Measurements from ENCODE around the gene SIGLEC1. TPM values are rescaled to one million over a fixed set of nuclear protein-coding genes. Genes with fewer than 3 reads are reported as not detected.

The SIGLEC1 gene
- total and polyA plus RNA-seq, 2 experiments from 2014 or later = not detected

DNA sequence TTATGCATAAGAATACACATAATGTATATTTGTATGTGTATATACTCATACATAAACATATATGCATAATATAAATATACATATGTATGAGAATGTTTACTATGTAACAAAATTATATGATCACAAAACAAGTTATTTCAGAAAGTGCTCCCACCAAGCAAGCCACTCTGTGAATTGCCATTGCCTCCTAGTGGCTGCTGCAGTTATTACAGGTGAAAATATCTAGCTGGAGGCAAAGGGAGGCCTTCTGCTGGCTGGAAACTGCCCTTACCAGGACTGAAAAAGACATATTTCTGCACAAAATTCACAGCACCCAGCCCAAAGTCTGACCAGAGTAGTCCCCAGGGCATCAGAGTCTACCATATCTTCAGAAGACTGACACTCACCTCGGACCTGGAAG lies 16.2 kb downstream of the SIGLEC1 start (continued):
- TF ChIP-seq, protein P1, sequence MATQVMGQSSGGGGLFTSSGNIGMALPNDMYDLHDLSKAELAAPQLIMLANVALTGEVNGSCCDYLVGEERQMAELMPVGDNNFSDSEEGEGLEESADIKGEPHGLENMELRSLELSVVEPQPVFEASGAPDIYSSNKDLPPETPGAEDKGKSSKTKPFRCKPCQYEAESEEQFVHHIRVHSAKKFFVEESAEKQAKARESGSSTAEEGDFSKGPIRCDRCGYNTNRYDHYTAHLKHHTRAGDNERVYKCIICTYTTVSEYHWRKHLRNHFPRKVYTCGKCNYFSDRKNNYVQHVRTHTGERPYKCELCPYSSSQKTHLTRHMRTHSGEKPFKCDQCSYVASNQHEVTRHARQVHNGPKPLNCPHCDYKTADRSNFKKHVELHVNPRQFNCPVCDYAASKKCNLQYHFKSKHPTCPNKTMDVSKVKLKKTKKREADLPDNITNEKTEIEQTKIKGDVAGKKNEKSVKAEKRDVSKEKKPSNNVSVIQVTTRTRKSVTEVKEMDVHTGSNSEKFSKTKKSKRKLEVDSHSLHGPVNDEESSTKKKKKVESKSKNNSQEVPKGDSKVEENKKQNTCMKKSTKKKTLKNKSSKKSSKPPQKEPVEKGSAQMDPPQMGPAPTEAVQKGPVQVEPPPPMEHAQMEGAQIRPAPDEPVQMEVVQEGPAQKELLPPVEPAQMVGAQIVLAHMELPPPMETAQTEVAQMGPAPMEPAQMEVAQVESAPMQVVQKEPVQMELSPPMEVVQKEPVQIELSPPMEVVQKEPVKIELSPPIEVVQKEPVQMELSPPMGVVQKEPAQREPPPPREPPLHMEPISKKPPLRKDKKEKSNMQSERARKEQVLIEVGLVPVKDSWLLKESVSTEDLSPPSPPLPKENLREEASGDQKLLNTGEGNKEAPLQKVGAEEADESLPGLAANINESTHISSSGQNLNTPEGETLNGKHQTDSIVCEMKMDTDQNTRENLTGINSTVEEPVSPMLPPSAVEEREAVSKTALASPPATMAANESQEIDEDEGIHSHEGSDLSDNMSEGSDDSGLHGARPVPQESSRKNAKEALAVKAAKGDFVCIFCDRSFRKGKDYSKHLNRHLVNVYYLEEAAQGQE (IDR thresholded peaks at IDR 0.05; ENCODE audit: unreplicated experiment) = no peak
- TF ChIP-seq JUNB (IDR thresholded peaks at IDR 0.05; ENCODE audit: unreplicated experiment) = no peak
- TF ChIP-seq STAT1 (IDR thresholded peaks at IDR 0.05; ENCODE audit: unreplicated experiment) = no peak

DNA sequence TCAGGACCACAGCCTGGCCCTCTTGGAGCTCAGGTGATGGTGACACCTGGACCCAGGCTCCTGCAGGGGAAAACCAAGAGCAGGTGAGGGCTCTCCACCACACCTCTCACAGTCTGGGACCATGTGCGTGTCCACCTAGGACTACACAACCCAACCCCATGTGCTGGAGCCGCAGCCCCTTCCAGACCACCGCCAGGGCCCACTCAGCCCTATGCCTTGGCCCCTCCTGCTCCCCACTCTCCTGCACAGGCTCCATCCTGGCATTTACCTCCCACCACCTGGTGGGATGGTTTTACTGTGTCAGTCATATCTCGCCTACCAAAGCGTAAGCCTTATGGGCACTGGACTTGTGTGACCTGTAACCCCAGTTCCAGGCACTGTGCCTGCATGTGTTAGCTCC lies 17.5 kb downstream of the SIGLEC1 start:
- H3K79me2 ChIP-seq (replicated peaks; ENCODE audit: insufficient read depth) = no peaks in the 10 kb centered on the region
- no peaks in the 10 kb centered on the region for H3F3A ChIP-seq (replicated peaks; ENCODE audit: low read depth)
- no peak overlapping the region for H3K27ac ChIP-seq (ENCODE audit: low read depth)
- no peaks in the 10 kb centered on the region for H3K9me2 ChIP-seq (ENCODE audit: insufficient read depth)
- H3K27ac Mint-ChIP-seq = no peak overlapping the region
- no peaks in the 10 kb centered on the region for H3K4me1 Mint-ChIP-seq
- H3K9me3 Mint-ChIP-seq = peaks cover 3% of the 10 kb centered on the region; the same call in 1 of the 3 replicates
- H3K4me3 ChIP-seq = no peak overlapping the region
- H3K27me3 Mint-ChIP-seq (ENCODE audit: insufficient read depth, low read depth, poor library complexity) = peaks cover 7% of the 10 kb centered on the region
- no peak for DNase-seq (ENCODE audit: low spot score)
- H2AFZ ChIP-seq = no peak overlapping the region
- no peak overlapping the region for H3K4me2 ChIP-seq
- no peaks in the 10 kb centered on the region for H3K36me3 ChIP-seq (ENCODE audit: insufficient read depth)
- no peaks in the 10 kb centered on the region for H3K27me3 ChIP-seq (ENCODE audit: insufficient read depth)
- H3K4me3 Mint-ChIP-seq = no peak overlapping the region
- H3K36me3 Mint-ChIP-seq (ENCODE audit: low read depth) = no peaks in the 10 kb centered on the region; the same call in 2 of the 3 replicates
- no peaks in the 10 kb centered on the region for H3K4me1 ChIP-seq (ENCODE audit: insufficient read depth)
- H4K20me1 ChIP-seq (replicated peaks; ENCODE audit: insufficient read depth) = no peaks in the 10 kb centered on the region
- ATAC-seq = no peak
- TF ChIP-seq STAT1 (IDR thresholded peaks at IDR 0.05; ENCODE audit: unreplicated experiment) = no peak
- TF ChIP-seq, protein P2, sequence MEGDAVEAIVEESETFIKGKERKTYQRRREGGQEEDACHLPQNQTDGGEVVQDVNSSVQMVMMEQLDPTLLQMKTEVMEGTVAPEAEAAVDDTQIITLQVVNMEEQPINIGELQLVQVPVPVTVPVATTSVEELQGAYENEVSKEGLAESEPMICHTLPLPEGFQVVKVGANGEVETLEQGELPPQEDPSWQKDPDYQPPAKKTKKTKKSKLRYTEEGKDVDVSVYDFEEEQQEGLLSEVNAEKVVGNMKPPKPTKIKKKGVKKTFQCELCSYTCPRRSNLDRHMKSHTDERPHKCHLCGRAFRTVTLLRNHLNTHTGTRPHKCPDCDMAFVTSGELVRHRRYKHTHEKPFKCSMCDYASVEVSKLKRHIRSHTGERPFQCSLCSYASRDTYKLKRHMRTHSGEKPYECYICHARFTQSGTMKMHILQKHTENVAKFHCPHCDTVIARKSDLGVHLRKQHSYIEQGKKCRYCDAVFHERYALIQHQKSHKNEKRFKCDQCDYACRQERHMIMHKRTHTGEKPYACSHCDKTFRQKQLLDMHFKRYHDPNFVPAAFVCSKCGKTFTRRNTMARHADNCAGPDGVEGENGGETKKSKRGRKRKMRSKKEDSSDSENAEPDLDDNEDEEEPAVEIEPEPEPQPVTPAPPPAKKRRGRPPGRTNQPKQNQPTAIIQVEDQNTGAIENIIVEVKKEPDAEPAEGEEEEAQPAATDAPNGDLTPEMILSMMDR (conservative IDR thresholded peaks at IDR 0.05; ENCODE audit: low read depth in 2 of 2) = no peak
- no peak for TF ChIP-seq EZH2phosphoT487 (IDR thresholded peaks at IDR 0.05; ENCODE audit: unreplicated experiment)
- no peak for TF ChIP-seq ZNF331 (CRISPR knock-in tag; IDR thresholded peaks at IDR 0.05; ENCODE audit: low read depth)
- TF ChIP-seq, protein P1 (IDR thresholded peaks at IDR 0.05; ENCODE audit: unreplicated experiment) = no peak
- TF ChIP-seq, protein P3, sequence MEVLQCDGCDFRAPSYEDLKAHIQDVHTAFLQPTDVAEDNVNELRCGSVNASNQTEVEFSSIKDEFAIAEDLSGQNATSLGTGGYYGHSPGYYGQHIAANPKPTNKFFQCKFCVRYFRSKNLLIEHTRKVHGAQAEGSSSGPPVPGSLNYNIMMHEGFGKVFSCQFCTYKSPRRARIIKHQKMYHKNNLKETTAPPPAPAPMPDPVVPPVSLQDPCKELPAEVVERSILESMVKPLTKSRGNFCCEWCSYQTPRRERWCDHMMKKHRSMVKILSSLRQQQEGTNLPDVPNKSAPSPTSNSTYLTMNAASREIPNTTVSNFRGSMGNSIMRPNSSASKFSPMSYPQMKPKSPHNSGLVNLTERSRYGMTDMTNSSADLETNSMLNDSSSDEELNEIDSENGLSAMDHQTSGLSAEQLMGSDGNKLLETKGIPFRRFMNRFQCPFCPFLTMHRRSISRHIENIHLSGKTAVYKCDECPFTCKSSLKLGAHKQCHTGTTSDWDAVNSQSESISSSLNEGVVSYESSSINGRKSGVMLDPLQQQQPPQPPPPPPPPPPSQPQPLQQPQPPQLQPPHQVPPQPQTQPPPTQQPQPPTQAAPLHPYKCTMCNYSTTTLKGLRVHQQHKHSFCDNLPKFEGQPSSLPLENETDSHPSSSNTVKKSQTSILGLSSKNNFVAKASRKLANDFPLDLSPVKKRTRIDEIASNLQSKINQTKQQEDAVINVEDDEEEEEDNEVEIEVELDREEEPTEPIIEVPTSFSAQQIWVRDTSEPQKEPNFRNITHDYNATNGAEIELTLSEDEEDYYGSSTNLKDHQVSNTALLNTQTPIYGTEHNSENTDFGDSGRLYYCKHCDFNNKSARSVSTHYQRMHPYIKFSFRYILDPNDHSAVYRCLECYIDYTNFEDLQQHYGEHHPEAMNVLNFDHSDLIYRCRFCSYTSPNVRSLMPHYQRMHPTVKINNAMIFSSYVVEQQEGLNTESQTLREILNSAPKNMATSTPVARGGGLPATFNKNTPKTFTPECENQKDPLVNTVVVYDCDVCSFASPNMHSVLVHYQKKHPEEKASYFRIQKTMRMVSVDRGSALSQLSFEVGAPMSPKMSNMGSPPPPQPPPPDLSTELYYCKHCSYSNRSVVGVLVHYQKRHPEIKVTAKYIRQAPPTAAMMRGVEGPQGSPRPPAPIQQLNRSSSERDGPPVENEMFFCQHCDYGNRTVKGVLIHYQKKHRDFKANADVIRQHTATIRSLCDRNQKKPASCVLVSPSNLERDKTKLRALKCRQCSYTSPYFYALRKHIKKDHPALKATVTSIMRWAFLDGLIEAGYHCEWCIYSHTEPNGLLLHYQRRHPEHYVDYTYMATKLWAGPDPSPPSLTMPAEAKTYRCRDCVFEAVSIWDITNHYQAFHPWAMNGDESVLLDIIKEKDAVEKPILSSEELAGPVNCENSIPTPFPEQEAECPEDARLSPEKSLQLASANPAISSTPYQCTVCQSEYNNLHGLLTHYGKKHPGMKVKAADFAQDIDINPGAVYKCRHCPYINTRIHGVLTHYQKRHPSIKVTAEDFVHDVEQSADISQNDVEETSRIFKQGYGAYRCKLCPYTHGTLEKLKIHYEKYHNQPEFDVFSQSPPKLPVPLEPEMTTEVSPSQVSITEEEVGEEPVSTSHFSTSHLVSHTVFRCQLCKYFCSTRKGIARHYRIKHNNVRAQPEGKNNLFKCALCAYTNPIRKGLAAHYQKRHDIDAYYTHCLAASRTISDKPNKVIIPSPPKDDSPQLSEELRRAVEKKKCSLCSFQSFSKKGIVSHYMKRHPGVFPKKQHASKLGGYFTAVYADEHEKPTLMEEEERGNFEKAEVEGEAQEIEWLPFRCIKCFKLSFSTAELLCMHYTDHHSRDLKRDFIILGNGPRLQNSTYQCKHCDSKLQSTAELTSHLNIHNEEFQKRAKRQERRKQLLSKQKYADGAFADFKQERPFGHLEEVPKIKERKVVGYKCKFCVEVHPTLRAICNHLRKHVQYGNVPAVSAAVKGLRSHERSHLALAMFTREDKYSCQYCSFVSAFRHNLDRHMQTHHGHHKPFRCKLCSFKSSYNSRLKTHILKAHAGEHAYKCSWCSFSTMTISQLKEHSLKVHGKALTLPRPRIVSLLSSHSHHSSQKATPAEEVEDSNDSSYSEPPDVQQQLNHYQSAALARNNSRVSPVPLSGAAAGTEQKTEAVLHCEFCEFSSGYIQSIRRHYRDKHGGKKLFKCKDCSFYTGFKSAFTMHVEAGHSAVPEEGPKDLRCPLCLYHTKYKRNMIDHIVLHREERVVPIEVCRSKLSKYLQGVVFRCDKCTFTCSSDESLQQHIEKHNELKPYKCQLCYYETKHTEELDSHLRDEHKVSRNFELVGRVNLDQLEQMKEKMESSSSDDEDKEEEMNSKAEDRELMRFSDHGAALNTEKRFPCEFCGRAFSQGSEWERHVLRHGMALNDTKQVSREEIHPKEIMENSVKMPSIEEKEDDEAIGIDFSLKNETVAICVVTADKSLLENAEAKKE (CRISPR knock-in tag; IDR thresholded peaks at IDR 0.05) = no peak
- no peak for TF ChIP-seq EZH2 (IDR thresholded peaks at IDR 0.05; ENCODE audit: low read depth, unreplicated experiment)
- TF ChIP-seq NANOG (IDR thresholded peaks at IDR 0.05; ENCODE audit: borderline replicate concordance) = no peak
- no peak for TF ChIP-seq JUNB (IDR thresholded peaks at IDR 0.05; ENCODE audit: unreplicated experiment)
- TF ChIP-seq ZNF114 (CRISPR knock-in tag; IDR thresholded peaks at IDR 0.05) = no peak
